ENCODE data around the gene TRIP4.
"Not testable (repeated sequence)": the region's sequence is repeated elsewhere in the genome, so short reads cannot be mapped to it uniquely, and the experiment has no call there.

The TRIP4 gene

DNA sequence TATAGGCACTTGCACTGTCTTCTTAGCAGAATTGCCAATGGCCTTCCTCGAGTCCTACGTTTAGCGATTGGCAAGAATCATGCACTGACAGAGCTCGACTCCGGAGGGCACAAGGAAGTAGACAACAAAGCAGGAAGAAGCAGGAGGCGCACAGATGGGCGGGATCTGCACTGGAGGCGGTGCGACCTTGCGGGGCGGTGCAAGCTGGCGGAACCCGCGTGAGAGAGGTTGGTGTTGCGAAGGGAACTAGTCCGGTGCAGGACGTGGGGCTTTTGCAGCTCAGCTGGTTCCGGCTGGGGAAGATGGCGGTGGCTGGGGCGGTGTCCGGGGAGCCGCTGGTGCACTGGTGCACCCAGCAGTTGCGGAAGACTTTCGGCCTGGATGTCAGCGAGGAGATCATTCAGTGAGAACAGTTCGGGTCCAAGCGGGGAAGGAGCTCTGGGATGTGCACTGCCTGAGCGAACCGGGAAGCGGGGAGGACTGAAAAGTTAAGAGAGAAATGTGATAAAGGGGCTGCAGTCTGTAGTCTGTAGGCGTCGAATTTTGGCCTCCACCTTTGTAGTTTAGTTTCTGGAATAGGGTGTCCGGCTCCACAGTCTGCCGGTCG is at the start of gene TRIP4:
TRIP4 (plus strand) TSS at position 275 of the 607 bp plus-strand sequence; CDS start at position 303, 28 bp downstream.
- DNase-seq = peak; percentile 95 to 99

GRCh38 chr15:64340355-64340754 is 47.3 kb upstream of the TRIP4 start:
- no peak for DNase-seq

DNA sequence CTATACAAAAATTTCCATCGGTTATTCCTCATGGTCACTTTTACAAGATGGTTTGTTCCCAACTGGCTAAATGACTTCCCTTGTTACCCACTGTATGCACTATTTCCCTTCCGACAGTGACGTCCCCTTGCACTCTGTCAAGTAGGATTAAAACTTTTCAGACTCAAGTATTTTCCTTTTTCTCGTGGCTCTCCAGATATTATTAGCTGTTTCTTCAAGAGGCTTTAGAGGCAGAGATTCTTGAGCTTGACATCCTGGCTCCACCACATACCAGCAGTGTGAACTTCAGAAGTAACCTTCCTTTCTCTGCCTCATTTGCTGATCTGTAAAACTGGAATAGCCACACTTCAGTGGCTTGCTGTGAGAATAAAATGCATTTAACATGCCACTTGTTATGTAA is 45.7 kb upstream of the TRIP4 start:
- DNase-seq = no peak

- DNase-seq = no peak
Measured at GRCh38 chr15:64343222-64343621, 44.4 kb upstream of the TRIP4 start.

DNA sequence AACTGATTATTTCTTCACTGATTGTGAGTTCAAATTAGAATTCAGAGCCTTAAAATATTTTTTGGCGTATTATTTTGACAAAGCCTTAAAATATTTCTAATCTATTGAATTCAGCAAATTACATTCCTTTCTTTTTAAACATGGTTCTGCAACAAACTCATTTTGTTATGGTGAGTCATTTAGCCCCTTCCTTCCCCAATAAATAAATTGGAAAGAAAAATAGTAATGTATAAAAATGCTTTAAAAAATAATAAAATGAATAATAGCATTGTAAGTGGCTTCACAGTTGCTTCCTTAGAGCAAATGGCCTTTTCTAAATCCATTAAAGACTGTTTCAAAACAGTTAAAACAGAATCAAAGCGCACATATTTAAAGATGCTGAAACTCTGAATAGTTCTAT is 43.8 kb upstream of the TRIP4 start:
- no peak for DNase-seq

DNA sequence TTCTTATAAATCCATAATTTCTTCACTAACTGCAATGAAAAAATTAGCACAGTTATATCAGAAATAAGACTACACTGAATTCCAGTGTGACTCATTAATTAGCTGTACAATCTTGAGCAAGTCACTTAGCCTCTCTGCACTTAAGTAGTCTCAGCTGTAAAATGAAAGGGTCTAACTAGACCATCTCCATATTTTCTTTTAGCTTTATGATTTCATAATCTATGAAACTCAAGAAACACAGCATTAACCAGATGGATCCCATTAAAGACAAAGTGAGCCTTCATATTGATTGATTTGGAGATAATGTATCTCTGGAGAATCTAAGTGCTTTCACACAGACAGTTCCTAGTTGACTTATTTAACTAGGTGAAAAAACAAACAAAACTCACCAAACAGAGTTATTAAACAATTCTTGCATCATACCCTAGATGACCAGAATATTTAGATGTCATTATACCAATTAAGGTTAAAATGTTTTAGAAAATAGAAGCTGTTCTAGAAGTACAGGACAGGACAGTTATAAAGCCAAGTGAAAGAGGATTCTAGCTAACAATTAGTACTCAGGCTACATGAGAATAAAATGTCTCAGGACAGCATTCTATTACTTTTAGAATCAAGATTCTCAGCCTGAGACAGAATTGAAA is 42.9 kb upstream of the TRIP4 start:
- no peak for DNase-seq

DNA sequence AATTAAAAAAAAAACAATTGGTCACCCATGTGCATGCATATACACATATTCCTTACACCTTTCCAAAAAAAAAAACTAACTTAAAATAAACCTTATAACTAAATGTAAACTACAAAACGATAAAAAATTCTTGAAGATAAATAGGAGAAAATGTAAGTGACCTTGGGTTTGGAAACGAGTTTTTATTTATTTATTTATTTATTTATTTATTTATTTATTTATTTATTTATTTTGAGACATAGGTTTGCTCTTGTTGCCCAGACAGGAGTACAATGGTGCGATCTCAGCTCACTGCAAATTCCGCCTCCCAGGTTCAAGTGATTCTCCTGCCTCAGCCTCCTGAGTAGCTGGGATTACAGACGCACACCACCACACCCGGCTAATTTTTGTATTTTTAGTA is 41.4 kb upstream of the TRIP4 start:
- DNase-seq = not testable (repeated sequence)

- no peak for DNase-seq
Measured at GRCh38 chr15:64348455-64348854, 39.2 kb upstream of the TRIP4 start.

DNA sequence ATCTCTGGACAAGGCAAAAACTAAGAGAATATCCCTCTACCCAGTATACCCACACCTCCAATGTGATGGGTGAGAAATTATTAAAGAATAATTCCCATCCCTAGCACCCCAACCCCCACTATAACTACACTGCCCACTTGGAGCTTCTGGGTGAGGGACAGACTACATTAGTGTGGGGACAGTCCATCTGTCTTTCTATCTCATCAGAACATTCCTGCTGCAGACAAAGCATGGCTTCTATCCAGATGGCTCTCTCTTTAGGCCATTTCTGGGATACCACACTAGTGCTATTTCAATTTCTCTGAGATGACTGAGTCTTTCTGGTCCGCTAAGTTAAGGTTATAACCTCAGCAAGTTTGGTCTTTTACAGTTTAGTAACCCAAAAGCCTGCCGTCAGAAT is 38.3 kb upstream of the TRIP4 start:
- DNase-seq = no peak

DNA sequence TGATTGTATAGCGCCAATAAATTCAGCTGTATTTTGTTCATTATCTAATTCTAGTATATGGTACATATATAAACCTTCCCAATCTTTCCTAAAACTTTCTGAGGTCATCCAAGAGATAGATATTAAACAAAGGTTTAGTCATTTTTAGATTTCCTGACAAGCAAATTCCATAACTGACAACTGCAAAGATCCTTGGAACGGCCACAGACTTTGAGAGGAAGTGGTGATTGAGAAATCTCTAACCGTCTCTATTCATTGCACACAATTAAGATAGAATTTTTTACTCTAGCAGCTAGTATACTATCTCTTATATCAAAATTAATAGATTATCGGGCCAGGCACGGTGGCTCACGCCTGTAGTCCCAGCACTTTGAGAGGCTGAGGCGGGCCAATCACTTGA is 36.4 kb upstream of the TRIP4 start:
- DNase-seq = no peak

DNA sequence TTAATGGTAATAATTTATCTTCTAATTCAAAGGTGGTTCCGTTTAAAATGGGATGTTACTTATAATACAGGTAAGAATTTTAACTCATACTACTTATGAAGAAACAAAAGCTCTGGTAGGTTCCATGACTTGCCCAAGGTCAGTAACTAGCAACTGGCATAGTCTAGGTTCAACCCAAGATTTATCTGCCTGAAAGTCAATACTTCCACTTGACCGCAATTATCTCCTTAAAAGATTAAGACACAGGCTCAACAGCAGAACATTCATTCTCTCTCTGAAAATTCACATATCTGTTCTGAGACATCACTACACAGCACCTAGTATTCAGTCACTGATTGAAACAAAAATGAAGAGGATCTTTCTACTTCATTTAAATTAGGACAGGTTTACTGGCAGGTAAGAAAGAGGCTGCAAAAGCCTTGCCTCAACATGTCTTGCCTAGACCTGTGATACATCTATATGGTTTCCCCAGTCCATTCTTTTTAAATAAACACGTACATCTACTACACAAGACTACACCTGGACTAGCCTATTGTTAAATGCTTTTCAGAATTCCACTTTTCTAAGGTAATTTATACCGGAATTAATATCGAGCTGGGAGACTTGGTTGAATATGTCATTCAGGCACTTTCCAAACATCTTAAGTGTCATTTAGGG is 32.8 kb upstream of the TRIP4 start:
- DNase-seq = no peak

GRCh38 chr15:64355348-64355943 is 32.2 kb upstream of the TRIP4 start:
- DNase-seq = peak in 1 of 2 experiments; percentile 30

DNA sequence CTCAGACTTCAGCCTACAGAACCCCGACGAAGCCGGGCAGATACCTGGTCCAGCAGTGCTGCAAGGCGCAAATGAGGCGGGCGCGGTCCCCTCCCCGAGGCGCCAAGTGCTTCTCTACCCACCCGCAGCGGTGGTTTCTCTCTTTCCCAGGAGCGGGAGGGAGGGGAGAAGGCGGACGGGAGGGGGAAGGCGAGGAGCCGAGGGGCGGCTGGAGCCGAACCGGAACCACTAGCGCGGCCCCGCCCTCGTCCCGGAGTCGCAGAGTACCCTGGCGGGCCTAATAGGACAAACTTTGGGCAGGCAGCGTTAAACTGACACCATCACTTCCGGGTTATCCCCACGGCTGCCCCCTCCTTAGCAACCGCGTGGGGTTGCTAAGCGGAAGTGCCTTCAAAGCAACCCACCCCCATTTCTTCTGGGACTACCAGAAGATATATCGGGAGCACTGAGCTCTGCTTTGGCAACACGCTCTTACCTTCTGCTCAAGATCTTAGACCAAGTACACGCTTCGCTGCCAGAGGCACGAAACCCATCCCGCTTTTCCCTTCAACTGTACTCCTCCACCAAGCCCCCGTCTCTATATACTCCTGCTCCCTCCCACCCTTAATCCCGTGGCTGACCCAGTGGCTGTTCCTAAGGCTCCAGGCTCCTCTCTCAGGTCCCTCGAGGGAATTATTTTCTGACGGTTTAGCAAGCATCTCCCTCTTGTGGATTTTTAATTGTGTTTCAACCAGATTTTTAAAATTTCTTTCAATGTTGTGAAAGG is 31.5 kb upstream of the TRIP4 start, which contains the start of gene CSNK1G1:
CSNK1G1 (minus strand) TSS at position 230 of the 766 bp plus-strand sequence. CDS start 55,674 bp downstream, outside the sequence.
- peak; percentile 96 to 99 for DNase-seq

DNA sequence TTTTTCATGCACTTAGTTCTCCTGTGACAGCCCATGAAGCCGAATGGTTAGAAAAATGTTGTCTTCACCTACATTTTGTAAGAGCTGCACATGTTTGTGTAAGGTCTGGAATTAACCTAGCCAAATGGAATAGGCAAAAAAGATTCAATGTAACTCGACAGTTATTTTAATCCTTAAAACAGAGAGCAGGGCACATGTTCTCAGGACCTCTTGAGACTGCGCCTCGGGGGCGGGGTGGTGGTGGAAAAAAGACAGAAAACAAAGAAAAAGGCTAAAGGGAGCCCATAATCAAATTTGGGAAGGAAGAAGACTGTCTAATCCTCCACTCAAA is 31.0 kb upstream of the TRIP4 start:
- no peak for DNase-seq

GRCh38 chr15:64361259-64361658 is 26.4 kb upstream of the TRIP4 start:
- DNase-seq = no peak

DNA sequence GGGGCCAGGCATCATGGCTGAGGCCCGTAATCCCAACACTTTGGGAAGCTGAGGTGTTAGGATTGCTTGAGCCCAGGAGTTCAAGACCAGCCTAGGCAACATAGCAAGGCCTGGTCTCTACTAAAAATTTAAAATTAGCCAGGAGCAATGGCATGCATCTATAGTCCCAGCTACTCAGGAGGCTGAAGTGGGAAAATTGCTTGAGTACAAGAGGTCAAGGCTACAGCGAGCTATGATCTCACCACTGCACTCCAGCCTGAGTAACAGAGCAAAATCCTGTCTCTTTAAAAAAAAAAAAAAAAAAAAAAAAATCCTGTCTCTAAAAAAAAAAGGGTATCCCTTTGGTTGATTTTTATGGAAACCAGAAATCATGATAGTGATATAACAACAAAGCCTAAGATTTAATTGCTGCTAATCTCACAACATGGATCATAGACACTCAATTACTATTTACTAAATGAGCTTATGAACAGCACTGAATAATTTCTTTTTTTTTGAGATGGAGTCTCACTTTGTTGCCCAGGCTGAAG is 18.5 kb upstream of the TRIP4 start:
- no peak for DNase-seq

- not testable (repeated sequence) for DNase-seq
Measured at GRCh38 chr15:64371383-64371782, 16.3 kb upstream of the TRIP4 start.

DNA sequence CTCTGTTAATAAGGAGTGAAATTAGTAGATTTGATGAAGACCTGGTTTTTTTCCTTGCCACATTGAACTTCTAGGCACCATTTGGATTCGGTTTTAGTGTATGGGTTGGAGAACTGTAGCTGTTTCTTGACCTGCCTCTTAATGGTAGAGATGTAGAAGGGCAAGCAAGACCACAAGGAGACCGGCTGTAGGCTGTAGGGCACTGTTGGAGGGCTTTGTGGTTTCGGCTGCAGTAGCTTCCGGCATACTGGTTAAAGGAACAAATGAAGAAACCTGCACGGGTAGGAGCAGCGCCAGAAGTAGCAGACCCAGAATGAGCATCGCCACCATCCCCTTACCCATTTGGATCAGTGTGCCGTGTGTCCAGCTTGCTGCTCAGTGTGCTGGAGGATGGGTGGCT is 14.3 kb upstream of the TRIP4 start:
- DNase-seq = no peak

DNA sequence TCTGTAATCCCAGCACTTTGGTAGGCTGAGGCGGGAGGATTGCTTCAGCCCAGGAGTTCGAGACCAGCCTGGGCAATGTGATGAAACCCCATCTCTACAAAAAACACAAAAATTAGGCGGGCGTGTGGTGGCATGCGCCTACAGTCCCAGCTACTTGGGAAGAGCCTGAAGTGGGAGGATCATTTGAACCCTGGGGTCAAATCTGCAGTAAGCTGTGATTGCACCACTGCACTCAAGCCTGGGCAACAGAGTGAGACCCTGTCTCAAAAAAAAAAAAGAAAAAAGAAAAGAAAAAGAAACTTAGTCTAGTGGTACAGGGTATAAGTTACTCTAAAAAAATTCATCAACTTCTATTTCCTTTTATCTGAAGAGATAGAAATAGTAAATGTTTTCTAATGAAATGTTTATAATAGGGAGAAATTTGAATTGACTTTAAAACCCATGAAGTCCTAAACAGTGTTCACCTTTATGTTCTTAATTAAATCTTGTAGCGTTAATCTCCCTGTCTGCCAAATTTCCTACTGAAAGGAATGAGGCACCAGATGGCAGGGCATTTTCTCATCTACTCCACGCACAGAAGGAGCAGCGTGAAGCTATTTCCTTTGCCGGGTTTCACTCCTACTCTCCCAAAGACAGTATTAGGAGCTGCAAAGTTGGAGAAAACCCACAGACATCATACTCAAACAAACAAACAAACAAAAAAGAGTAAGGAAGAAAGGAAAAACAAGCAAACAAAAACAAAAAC is 8.2 kb upstream of the TRIP4 start:
- DNase-seq = no peak

DNA sequence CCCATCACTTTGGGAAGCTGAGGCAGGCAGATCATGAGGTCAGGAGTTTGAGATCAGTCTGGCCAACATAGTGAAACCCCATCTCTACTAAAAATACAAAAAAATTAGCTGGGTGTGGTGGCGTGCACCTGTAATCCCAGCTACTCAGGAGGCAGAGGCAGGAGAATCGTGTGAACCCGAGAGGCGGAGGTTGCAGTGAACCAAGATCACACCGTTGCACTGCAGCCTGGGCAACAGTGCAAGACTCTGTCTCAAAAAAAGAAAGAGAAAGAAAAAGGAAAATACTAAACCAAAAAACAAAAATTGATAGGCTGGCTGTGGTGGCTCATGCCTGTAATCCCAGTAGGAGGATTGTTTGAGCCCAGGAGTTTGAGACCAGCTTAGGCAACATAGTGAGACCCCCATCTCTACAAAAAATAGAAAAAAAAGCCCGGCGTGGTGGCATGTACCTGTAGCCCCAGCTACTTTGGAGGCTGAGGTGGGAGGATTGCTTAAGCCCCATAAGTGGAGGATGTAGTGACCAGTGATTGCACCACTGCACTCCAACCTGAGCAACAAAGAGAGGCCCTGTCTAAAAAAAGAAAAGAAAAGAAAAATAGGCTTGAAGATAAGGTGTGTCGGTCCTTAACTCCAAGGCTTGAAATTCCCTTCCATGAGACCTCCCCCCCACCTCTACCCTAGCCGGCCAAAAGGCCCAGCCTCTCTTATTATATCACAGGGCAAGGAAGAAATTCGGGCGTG is 7.3 kb upstream of the TRIP4 start:
- DNase-seq = not testable (repeated sequence)

- peak; percentile 95 to 98 for DNase-seq
Measured at GRCh38 chr15:64381000-64381751, 6.5 kb upstream of the TRIP4 start, which contains the start of gene PCLAF. PCLAF (minus strand) TSS chr15:64381441; CDS start chr15:64381371, 70 bp downstream.

Data from SW 1271 (cell line).